ENCODE measurements around the gene P4HB. TPM values are rescaled to one million over a fixed set of nuclear protein-coding genes. Genes with fewer than 3 reads are reported as not detected.

The P4HB gene
- total RNA-seq, 1 donor from 2014 or later: 678 TPM

- no peaks in the 10 kb centered on the region for H3K9me3 Mint-ChIP-seq (ENCODE audit: unreplicated experiment)
- no peak for DNase-seq (ENCODE audit: low spot score)
- no peaks in the 10 kb centered on the region for H3K4me1 Mint-ChIP-seq (ENCODE audit: unreplicated experiment)
- H3K36me3 Mint-ChIP-seq (ENCODE audit: low read depth, unreplicated experiment): peaks cover 4% of the 10 kb centered on the region
- no peak within 1 kb of the TSS for H3K4me3 Mint-ChIP-seq (ENCODE audit: unreplicated experiment)
- H3K27me3 Mint-ChIP-seq (ENCODE audit: unreplicated experiment): peaks cover 16% of the 10 kb centered on the region
- no peak for TF ChIP-seq CTCF (IDR thresholded peaks at IDR 0.05; ENCODE audit: unreplicated experiment)
- no peak within 1 kb of the TSS for H3K27ac Mint-ChIP-seq (ENCODE audit: unreplicated experiment)
Observed at GRCh38 chr17:81803728-81804558, 56.4 kb downstream of the P4HB start, which contains the start of gene GCGR. GCGR (plus strand) TSS chr17:81804150; CDS start chr17:81809019, 4,869 bp downstream.

GRCh38 chr17:81802856-81803643 is 57.3 kb downstream of the P4HB start:
- Mint-ChIP-seq H3K4me3 (ENCODE audit: unreplicated experiment) (no peak overlapping the region), H3K9me3 (ENCODE audit: unreplicated experiment) (no peaks in the 10 kb centered on the region), H3K4me1 (ENCODE audit: unreplicated experiment) (no peaks in the 10 kb centered on the region), H3K27ac (ENCODE audit: unreplicated experiment) (no peak overlapping the region), H3K36me3 (ENCODE audit: low read depth, unreplicated experiment) (peaks cover 4% of the 10 kb centered on the region), H3K27me3 (ENCODE audit: unreplicated experiment) (peaks cover 16% of the 10 kb centered on the region)
- TF ChIP-seq CTCF (IDR thresholded peaks at IDR 0.05; ENCODE audit: unreplicated experiment): no peak
- no peak for DNase-seq (ENCODE audit: low spot score)

GRCh38 chr17:81802048-81802758 is 58.1 kb downstream of the P4HB start:
- Mint-ChIP-seq H3K9me3 (ENCODE audit: unreplicated experiment) (no peaks in the 10 kb centered on the region), H3K4me1 (ENCODE audit: unreplicated experiment) (no peaks in the 10 kb centered on the region), H3K4me3 (ENCODE audit: unreplicated experiment) (no peak overlapping the region), H3K27ac (ENCODE audit: unreplicated experiment) (no peak overlapping the region), H3K36me3 (ENCODE audit: low read depth, unreplicated experiment) (peaks cover 4% of the 10 kb centered on the region), H3K27me3 (ENCODE audit: unreplicated experiment) (peaks cover 11% of the 10 kb centered on the region)
- TF ChIP-seq CTCF (IDR thresholded peaks at IDR 0.05; ENCODE audit: unreplicated experiment): no peak
- DNase-seq (ENCODE audit: low spot score): no peak

- no peak overlapping the region for H3K27ac Mint-ChIP-seq (ENCODE audit: unreplicated experiment)
- no peak overlapping the region for H3K4me3 Mint-ChIP-seq (ENCODE audit: unreplicated experiment)
- peaks cover 4% of the 10 kb centered on the region for H3K36me3 Mint-ChIP-seq (ENCODE audit: low read depth, unreplicated experiment)
- DNase-seq (ENCODE audit: low spot score): no peak
- peaks cover 11% of the 10 kb centered on the region for H3K27me3 Mint-ChIP-seq (ENCODE audit: unreplicated experiment)
- no peaks in the 10 kb centered on the region for H3K9me3 Mint-ChIP-seq (ENCODE audit: unreplicated experiment)
- no peak for TF ChIP-seq CTCF (IDR thresholded peaks at IDR 0.05; ENCODE audit: unreplicated experiment)
- no peaks in the 10 kb centered on the region for H3K4me1 Mint-ChIP-seq (ENCODE audit: unreplicated experiment)
Observed at GRCh38 chr17:81801327-81801726, 59.0 kb downstream of the P4HB start.
